Neural cell (in vitro differentiated cells): Measurements from ENCODE around the gene HS1BP3. TPM values are rescaled to one million over a fixed set of nuclear protein-coding genes. Genes with fewer than 3 reads are reported as not detected.

Experiments
- H2AFZ ChIP-seq: fragments of 200-600, 300-800 bp; sonication (generic), shearing (Covaris generic); 2 replicates; pipeline ENCODE4 v1.6.0; 2014; ENCODE audit warnings: low read depth, mild to moderate bottlenecking, antibody characterized with exemption, low read length, moderate library complexity
- H3F3A ChIP-seq: fragments of 200-600 bp; shearing (Covaris generic); 2 replicates; pipeline ENCODE4 v1.6.1; 2016; ENCODE audit warnings: mild to moderate bottlenecking, moderate library complexity, mixed read lengths, antibody characterized with exemption, low read length; ENCODE audit not compliant: insufficient read depth, poor library complexity, severe bottlenecking
- H3K27ac ChIP-seq: fragments of 200-600, 300-800 bp; sonication (generic), shearing (Covaris generic); 2 replicates; pipeline ENCODE4 v1.5.1; 2014; ENCODE audit warnings: mild to moderate bottlenecking, low read length, moderate library complexity
- H3K27me3 ChIP-seq: fragments of 300-800, 200-600 bp; sonication (generic), shearing (Covaris generic); 2 replicates; pipeline ENCODE4 v1.6.0; 2014; ENCODE audit warnings: mild to moderate bottlenecking, low read depth, low read length, moderate library complexity; ENCODE audit not compliant: insufficient read depth
- H3K36me3 ChIP-seq: fragments of 300-800, 200-600 bp; sonication (generic), shearing (Covaris generic); 2 replicates; pipeline ENCODE4 v1.5.1; 2014; ENCODE audit warnings: mild to moderate bottlenecking, antibody characterized with exemption, low read length, moderate library complexity; ENCODE audit not compliant: insufficient read depth
- H3K4me2 ChIP-seq: fragments of 300-800, 200-600 bp; sonication (generic), shearing (Covaris generic); 2 replicates; pipeline ENCODE4 v1.6.0; 2014; ENCODE audit warnings: mild to moderate bottlenecking, low read length
- H3K4me3 ChIP-seq: fragments of 300-800, 200-600 bp; sonication (generic), shearing (Covaris generic); 2 replicates; pipeline ENCODE4 v1.5.1; 2014; ENCODE audit warnings: mild to moderate bottlenecking, low read length, moderate library complexity
- H3K79me2 ChIP-seq: fragments of 200-600 bp; shearing (Covaris generic); replicated peaks from 2 replicates; pipeline ENCODE4 v1.6.0; 2014; ENCODE audit warnings: mild to moderate bottlenecking, low read length, moderate library complexity; ENCODE audit not compliant: insufficient read depth
- H3K9ac ChIP-seq: fragments of 300-800, 200-600 bp; sonication (generic), shearing (Covaris generic); 2 replicates; pipeline ENCODE4 v1.6.1; 2016; ENCODE audit warnings: mild to moderate bottlenecking, low read length, mixed read lengths
- H3K9me2 ChIP-seq: fragments of 200-600 bp; shearing (Covaris generic); 2 replicates; pipeline ENCODE4 v1.6.1; 2016; ENCODE audit warnings: mild to moderate bottlenecking, low read length, mixed read lengths; ENCODE audit not compliant: insufficient read depth
- H3K9me3 ChIP-seq: fragments of 200-600, 300-800 bp; sonication (generic), shearing (Covaris generic); 2 replicates; pipeline ENCODE4 v1.6.1; 2016; ENCODE audit warnings: mild to moderate bottlenecking, mixed run types, low read length, moderate library complexity, mixed read lengths
- H4K20me1 ChIP-seq: fragments of 200-600 bp; shearing (Covaris generic); 2 replicates; pipeline ENCODE4 v1.6.1; 2016; ENCODE audit warnings: mild to moderate bottlenecking, mixed run types; ENCODE audit not compliant: insufficient read depth
- EP300 ChIP-seq: fragments of 450-650 bp; conservative IDR thresholded peaks from 2 replicates; pipeline ENCODE4 v1.6.1; 2014; ENCODE audit warnings: antibody characterized with exemption, mild to moderate bottlenecking, moderate library complexity; ENCODE audit not compliant: poor library complexity, severe bottlenecking
- EZH2 ChIP-seq: fragments of 200-600, 300-800 bp; shearing (Covaris generic), sonication (generic); IDR thresholded peaks from 2 replicates; pipeline ENCODE4 v1.6.1; 2014; ENCODE audit warnings: antibody characterized with exemption, low read length, borderline replicate concordance, mild to moderate bottlenecking; ENCODE audit not compliant: insufficient read depth, poor library complexity, severe bottlenecking
- MXI1 ChIP-seq: fragments of 450-650 bp; conservative IDR thresholded peaks from 2 replicates; pipeline ENCODE4 v1.6.1; 2014; ENCODE audit warnings: antibody characterized with exemption, mild to moderate bottlenecking; ENCODE audit not compliant: poor library complexity, severe bottlenecking
- POLR2AphosphoS5 ChIP-seq: IDR thresholded peaks from 2 replicates; pipeline ENCODE4 v1.6.1; 2012
- RAD21 ChIP-seq: fragments of 450-650 bp; conservative IDR thresholded peaks from 2 replicates; pipeline ENCODE4 v1.6.1; 2014; ENCODE audit warnings: antibody characterized with exemption, mild to moderate bottlenecking, moderate library complexity
- SMC3 ChIP-seq: fragments of 450-650 bp; conservative IDR thresholded peaks from 2 replicates; pipeline ENCODE4 v1.6.1; 2014; ENCODE audit warnings: antibody characterized with exemption, mild to moderate bottlenecking, moderate library complexity; ENCODE audit not compliant: poor library complexity
- TAF1 ChIP-seq: IDR thresholded peaks from 2 replicates; pipeline ENCODE4 v1.6.1; 2012; ENCODE audit warnings: low read depth
- polyA plus RNA-seq: library from polyadenylated mRNA; depleted of rRNA; stranded (reverse); fragments of >200 nt; gene quantifications from 2 replicates; pipeline ENCODE4 v1.2.3, GENCODE V29; 2014
- TF ChIP-seq, protein P1 (sequence below): fragments of 450-650 bp; IDR thresholded peaks from 2 replicates; pipeline ENCODE4 v1.5.1; 2014; ENCODE audit warnings: antibody characterized with exemption, mild to moderate bottlenecking, moderate library complexity; ENCODE audit not compliant: poor library complexity, severe bottlenecking
- TF ChIP-seq, protein P2 (sequence below): IDR thresholded peaks from 2 replicates; pipeline ENCODE4 v1.6.1; 2012; ENCODE audit warnings: borderline replicate concordance

HS1BP3 gene
- polyA plus RNA-seq, 1 donor from 2014 or later, result 8.9 TPM

DNA sequence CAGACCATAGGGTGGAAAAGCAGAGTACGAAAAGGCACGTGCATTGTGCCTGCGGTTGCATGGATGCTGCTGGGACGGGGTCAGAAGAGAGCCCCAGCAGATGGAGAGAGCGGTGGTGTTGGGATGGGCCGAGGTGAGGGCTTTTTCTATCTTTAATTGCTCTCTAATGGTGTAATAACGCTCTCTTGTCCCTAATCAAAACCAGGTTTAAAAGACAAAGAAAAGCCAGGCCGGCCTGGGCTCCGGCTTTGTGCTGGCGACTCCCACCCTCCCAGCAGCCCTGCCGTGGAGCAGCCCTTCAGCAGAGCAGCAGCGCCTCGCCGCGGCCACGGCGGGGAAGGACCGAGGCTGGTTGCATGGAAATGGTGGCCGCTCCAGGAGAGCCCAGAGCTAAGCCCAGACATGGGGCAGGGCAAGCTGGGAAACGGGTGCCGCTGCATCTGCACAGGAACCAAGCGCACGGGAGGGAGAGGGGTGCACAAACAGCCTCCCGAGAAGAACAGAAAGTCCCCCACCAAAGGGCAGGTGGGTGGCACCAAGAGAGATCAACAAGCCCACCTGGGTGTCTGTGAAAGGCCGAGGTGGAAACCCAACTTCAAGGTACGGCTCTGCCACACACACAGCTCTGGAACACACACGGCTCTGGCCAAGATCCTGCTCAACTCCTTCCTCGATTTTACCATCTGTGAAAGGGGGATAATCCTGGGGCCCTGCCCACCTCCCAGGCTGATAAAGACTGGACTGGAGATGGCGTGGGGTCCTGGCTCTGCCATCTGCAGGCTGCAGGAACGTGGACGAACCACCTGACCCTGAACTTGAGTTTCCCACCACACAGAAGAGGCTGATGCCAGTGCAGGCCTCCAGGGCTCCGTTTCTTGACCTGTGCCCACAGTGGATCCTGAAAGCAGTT lies 15.0 kb downstream of the HS1BP3 start:
- Histone ChIP-seq H3K36me3 (no peaks in the 10 kb centered on the region), H3K4me2 (no peak overlapping the region), H3K4me3 (no peak overlapping the region), H2AFZ (peak overlapping the region; percentile 98), H3F3A (no peaks in the 10 kb centered on the region), H3K27me3 (no peaks in the 10 kb centered on the region), H3K9ac (peak overlapping the region; percentile 68), H3K9me2 (no peaks in the 10 kb centered on the region), H3K9me3 (no peaks in the 10 kb centered on the region), H4K20me1 (no peaks in the 10 kb centered on the region), H3K27ac (peak overlapping the region; percentile 74), H3K79me2 (no peaks in the 10 kb centered on the region)
- TF ChIP-seq MXI1, result peak; percentile 30
- peak; percentile 22 for TF ChIP-seq EP300
- TF ChIP-seq, protein P1, sequence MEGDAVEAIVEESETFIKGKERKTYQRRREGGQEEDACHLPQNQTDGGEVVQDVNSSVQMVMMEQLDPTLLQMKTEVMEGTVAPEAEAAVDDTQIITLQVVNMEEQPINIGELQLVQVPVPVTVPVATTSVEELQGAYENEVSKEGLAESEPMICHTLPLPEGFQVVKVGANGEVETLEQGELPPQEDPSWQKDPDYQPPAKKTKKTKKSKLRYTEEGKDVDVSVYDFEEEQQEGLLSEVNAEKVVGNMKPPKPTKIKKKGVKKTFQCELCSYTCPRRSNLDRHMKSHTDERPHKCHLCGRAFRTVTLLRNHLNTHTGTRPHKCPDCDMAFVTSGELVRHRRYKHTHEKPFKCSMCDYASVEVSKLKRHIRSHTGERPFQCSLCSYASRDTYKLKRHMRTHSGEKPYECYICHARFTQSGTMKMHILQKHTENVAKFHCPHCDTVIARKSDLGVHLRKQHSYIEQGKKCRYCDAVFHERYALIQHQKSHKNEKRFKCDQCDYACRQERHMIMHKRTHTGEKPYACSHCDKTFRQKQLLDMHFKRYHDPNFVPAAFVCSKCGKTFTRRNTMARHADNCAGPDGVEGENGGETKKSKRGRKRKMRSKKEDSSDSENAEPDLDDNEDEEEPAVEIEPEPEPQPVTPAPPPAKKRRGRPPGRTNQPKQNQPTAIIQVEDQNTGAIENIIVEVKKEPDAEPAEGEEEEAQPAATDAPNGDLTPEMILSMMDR, result peak; percentile 98
- no peak for TF ChIP-seq EZH2
- no peak for TF ChIP-seq TAF1
- TF ChIP-seq, protein P2, sequence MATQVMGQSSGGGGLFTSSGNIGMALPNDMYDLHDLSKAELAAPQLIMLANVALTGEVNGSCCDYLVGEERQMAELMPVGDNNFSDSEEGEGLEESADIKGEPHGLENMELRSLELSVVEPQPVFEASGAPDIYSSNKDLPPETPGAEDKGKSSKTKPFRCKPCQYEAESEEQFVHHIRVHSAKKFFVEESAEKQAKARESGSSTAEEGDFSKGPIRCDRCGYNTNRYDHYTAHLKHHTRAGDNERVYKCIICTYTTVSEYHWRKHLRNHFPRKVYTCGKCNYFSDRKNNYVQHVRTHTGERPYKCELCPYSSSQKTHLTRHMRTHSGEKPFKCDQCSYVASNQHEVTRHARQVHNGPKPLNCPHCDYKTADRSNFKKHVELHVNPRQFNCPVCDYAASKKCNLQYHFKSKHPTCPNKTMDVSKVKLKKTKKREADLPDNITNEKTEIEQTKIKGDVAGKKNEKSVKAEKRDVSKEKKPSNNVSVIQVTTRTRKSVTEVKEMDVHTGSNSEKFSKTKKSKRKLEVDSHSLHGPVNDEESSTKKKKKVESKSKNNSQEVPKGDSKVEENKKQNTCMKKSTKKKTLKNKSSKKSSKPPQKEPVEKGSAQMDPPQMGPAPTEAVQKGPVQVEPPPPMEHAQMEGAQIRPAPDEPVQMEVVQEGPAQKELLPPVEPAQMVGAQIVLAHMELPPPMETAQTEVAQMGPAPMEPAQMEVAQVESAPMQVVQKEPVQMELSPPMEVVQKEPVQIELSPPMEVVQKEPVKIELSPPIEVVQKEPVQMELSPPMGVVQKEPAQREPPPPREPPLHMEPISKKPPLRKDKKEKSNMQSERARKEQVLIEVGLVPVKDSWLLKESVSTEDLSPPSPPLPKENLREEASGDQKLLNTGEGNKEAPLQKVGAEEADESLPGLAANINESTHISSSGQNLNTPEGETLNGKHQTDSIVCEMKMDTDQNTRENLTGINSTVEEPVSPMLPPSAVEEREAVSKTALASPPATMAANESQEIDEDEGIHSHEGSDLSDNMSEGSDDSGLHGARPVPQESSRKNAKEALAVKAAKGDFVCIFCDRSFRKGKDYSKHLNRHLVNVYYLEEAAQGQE, result no peak
- TF ChIP-seq RAD21, result peak; percentile 99
- peak; percentile 64 for TF ChIP-seq POLR2AphosphoS5
- peak; percentile 99 for TF ChIP-seq SMC3

DNA sequence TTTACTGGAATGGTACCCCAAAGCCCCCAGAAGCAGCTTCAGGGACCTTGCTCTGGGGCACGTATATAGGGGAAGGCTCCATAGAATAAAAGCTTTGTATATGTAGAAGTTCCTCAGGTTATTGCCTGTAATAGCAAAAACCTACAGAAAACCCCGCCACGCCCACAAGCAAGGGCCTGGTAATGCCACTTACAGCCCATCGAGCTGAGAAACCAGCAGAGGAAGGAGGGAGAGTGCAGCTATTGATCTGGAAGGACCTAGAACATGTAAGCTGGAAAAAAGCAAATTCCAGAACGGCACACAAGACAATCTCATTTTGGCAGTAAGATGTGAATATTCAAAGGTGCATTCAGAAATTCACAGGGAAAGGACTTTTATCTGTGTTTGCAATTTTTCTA lies 15.8 kb downstream of the HS1BP3 start:
- Histone ChIP-seq H3K36me3 (no peaks in the 10 kb centered on the region), H3K4me2 (no peak overlapping the region), H3K27ac (peak overlapping the region; percentile 74), H3K4me3 (no peak overlapping the region), H3K79me2 (no peaks in the 10 kb centered on the region), H2AFZ (peak overlapping the region; percentile 98), H4K20me1 (no peaks in the 10 kb centered on the region), H3K9me3 (no peaks in the 10 kb centered on the region), H3K9ac (peak overlapping the region; percentile 68), H3K9me2 (no peaks in the 10 kb centered on the region), H3K27me3 (no peaks in the 10 kb centered on the region), H3F3A (no peaks in the 10 kb centered on the region)
- TF ChIP-seq MXI1 (no peak), SMC3 (no peak), TAF1 (no peak), EZH2 (no peak), EP300 (no peak), RAD21 (no peak), POLR2AphosphoS5 (no peak)
- TF ChIP-seq, protein P1, result no peak
- TF ChIP-seq, protein P2, result no peak
